ENCODE results near the gene ABCF3. TPM values are rescaled to one million over a fixed set of nuclear protein-coding genes. Genes with fewer than 3 reads are reported as not detected.

The ABCF3 gene
- total and polyA plus RNA-seq, 4 donors: 28.1 to 59.2 (median 33.7) TPM

- TF ChIP-seq REST (IDR thresholded peaks at IDR 0.05): peak; percentile 50
- TF ChIP-seq RXRA (IDR thresholded peaks at IDR 0.05): no peak
- no peak for TF ChIP-seq ZBTB33 (IDR thresholded peaks at IDR 0.05)
- no peak for TF ChIP-seq FOXA2 (IDR thresholded peaks at IDR 0.05)
- no peak for TF ChIP-seq HNF4G (IDR thresholded peaks at IDR 0.05)
- no peak for TF ChIP-seq SP1 (IDR thresholded peaks at IDR 0.05)
- TF ChIP-seq JUND (IDR thresholded peaks at IDR 0.05): no peak
Measured at GRCh38 chr3:184155644-184156521, 30.1 kb upstream of the ABCF3 start (continued).

- Histone ChIP-seq H3K27ac (ENCODE audit: low read depth in 1 of 2, low read length in 2 of 2) (peak overlapping the region; percentile 66 to 76), H3K4me3 (ENCODE audit: low read depth in 1 of 3, low read length in 3 of 3) (peak overlapping the region; percentile 93 to 94 (median 93)), H3K9me3 (ENCODE audit: control insufficient read depth in 4 of 4, low read length in 3 of 4) (no peaks in the 10 kb centered on the region), H3K4me1 (ENCODE audit: control insufficient read depth in 4 of 4, insufficient read depth in 4 of 4, low read length in 3 of 4) (peaks cover 5 to 36% (median 24%) of the 10 kb centered on the region in 4 donors), H3K27me3 (ENCODE audit: control insufficient read depth in 4 of 4, insufficient read depth in 4 of 4, low read length in 3 of 4) (no peaks in the 10 kb centered on the region), H3K9ac (ENCODE audit: low read depth in 1 of 2, low read length in 2 of 2) (peak overlapping the region; percentile 63 to 87), H3K36me3 (ENCODE audit: control insufficient read depth in 4 of 4, insufficient read depth in 3 of 4, low read depth in 1 of 4, low read length in 3 of 4) (no peaks in the 10 kb centered on the region)
- WGBS: 2% methylated on average over 6 of the region's 6 CpGs
- no peak for DNase-seq (ENCODE audit: low spot score)
- TF ChIP-seq TAF1 (conservative IDR thresholded peaks at IDR 0.05) (no peak), FOXA2 (IDR thresholded peaks at IDR 0.05) (no peak), REST (IDR thresholded peaks at IDR 0.05) (peak; percentile 26)
Measured at GRCh38 chr3:184156522-184156955, 29.5 kb upstream of the ABCF3 start.

- Histone ChIP-seq H3K9ac (ENCODE audit: low read depth in 1 of 2, low read length in 2 of 2) (peak overlapping the region; percentile 63 to 87), H3K4me3 (ENCODE audit: low read depth in 1 of 3, low read length in 3 of 3) (peak overlapping the region; percentile 0 to 93 (median 93)), H3K4me1 (ENCODE audit: control insufficient read depth in 4 of 4, insufficient read depth in 4 of 4, low read length in 3 of 4) (peaks cover 5 to 36% (median 24%) of the 10 kb centered on the region in 4 donors), H3K27ac (ENCODE audit: low read depth in 1 of 2, low read length in 2 of 2) (no peak overlapping the region), H3K27me3 (ENCODE audit: control insufficient read depth in 4 of 4, insufficient read depth in 4 of 4, low read length in 3 of 4) (no peaks in the 10 kb centered on the region), H3K9me3 (ENCODE audit: control insufficient read depth in 4 of 4, low read length in 3 of 4) (no peaks in the 10 kb centered on the region), H3K36me3 (ENCODE audit: control insufficient read depth in 4 of 4, insufficient read depth in 3 of 4, low read depth in 1 of 4, low read length in 3 of 4) (no peaks in the 10 kb centered on the region)
- DNase-seq (ENCODE audit: low spot score): no peak
- no peak for TF ChIP-seq JUND (IDR thresholded peaks at IDR 0.05)
- no peak for TF ChIP-seq GABPA (IDR thresholded peaks at IDR 0.05 in 1 of 2, conservative IDR thresholded peaks at IDR 0.05 in 1 of 2)
- TF ChIP-seq YY1 (IDR thresholded peaks at IDR 0.05): no peak
- TF ChIP-seq CTCF (IDR thresholded peaks at IDR 0.05; ENCODE audit: low read depth, low read length, missing input control): no peak
- no peak for TF ChIP-seq HNF4A (conservative IDR thresholded peaks at IDR 0.05)
- no peak for TF ChIP-seq RAD21 (IDR thresholded peaks at IDR 0.05)
- TF ChIP-seq EGR1 (IDR thresholded peaks at IDR 0.05; ENCODE audit: low read depth in 2 of 2): no peak
- TF ChIP-seq NR2F2 (IDR thresholded peaks at IDR 0.05): no peak
- no peak for TF ChIP-seq MAX (IDR thresholded peaks at IDR 0.05)
Measured at GRCh38 chr3:184157206-184157605, 28.8 kb upstream of the ABCF3 start.
